Ishikawa (cell line): ENCODE measurements around the gene PLOD1.
A peak's percentile ranks its signal among the peaks of the same experiment; 100 is the strongest.

ENCODE experiments used
- CEBPB ChIP-seq: IDR thresholded peaks from 2 replicates; pipeline ENCODE4 v1.6.1; 2012
- CREB1 ChIP-seq: IDR thresholded peaks from 2 replicates; pipeline ENCODE4 v1.6.1; 2012; ENCODE audit warnings: low read depth
- EGR1 ChIP-seq: IDR thresholded peaks from 2 replicates; pipeline ENCODE4 v1.6.1; 2012
- EP300 ChIP-seq: IDR thresholded peaks from 2 replicates; pipeline ENCODE4 v1.6.1; 2012; ENCODE audit warnings: borderline replicate concordance
- FOXM1 ChIP-seq: IDR thresholded peaks from 2 replicates; pipeline ENCODE4 v1.6.1; 2012; ENCODE audit warnings: low read depth, borderline replicate concordance
- MAX ChIP-seq: IDR thresholded peaks from 2 replicates; pipeline ENCODE4 v1.6.1; 2012
- NFIC ChIP-seq: IDR thresholded peaks from 2 replicates; pipeline ENCODE4 v1.6.1; 2012
- RAD21 ChIP-seq: IDR thresholded peaks from 2 replicates; pipeline ENCODE4 v1.6.1; 2012; ENCODE audit warnings: low read depth
- REST ChIP-seq: IDR thresholded peaks from 2 replicates; pipeline ENCODE4 v1.6.1; 2012; ENCODE audit warnings: low read depth, mild to moderate bottlenecking
- TAF1 ChIP-seq: IDR thresholded peaks from 2 replicates; pipeline ENCODE4 v1.6.1; 2012; ENCODE audit warnings: low read depth, mild to moderate bottlenecking
- TCF12 ChIP-seq: IDR thresholded peaks from 2 replicates; pipeline ENCODE4 v1.6.1; 2012; ENCODE audit warnings: low read depth
- TEAD4 ChIP-seq: IDR thresholded peaks from 2 replicates; pipeline ENCODE4 v1.6.1; 2012
- USF1 ChIP-seq: IDR thresholded peaks from 2 replicates; pipeline ENCODE4 v1.6.1; 2012
- YY1 ChIP-seq: IDR thresholded peaks from 2 replicates; pipeline ENCODE4 v1.6.1; 2012; ENCODE audit warnings: low read depth
- ZBTB7A ChIP-seq: IDR thresholded peaks from 2 replicates; pipeline ENCODE4 v1.6.1; 2012; ENCODE audit warnings: low read depth

The PLOD1 gene

DNA sequence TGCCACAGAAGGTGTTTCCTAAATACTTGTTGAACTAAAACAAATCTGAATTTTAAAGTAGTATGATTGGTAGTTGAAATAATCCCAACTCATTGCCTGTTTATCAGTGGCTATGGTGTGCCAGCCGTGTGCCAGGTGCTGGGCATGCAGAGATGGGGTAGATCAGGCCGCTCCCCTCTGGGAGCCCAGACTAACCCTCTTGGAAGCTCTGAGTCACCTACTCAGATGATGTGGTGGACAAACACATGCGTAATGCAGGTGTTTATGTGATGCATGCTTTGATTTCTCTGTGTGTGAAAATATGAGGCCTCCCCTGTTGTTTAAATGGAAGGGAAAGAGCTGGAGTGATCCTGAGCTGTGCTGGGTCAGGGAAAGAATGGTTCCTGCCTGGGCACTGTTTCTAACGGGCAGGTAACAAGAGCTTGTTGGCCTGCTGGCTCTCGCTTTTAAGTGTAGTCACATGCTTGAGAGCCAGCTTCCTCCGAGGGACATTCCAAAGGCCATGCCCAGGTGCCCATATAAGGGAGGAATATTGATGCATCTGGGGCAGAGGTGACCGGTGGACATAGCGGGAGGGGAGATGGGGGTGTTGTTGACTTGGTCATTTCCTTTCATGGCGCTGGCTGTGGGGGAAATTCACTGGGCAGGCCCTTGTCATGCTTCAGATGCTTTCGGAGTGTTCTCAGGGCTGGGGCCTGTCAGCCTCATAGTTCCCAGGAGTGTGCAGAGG, 56.0 kb downstream of the PLOD1 start:
- 0 out of 2 replicates have a peak, but pooled peaks have one; percentile 13 for TF ChIP-seq EP300
- TF ChIP-seq NFIC: no peak
- TF ChIP-seq MAX: peak; percentile 37; the same call in 1 of the 2 replicates
- TF ChIP-seq TCF12: 0 out of 2 replicates have a peak, but pooled peaks have one; percentile 25

DNA sequence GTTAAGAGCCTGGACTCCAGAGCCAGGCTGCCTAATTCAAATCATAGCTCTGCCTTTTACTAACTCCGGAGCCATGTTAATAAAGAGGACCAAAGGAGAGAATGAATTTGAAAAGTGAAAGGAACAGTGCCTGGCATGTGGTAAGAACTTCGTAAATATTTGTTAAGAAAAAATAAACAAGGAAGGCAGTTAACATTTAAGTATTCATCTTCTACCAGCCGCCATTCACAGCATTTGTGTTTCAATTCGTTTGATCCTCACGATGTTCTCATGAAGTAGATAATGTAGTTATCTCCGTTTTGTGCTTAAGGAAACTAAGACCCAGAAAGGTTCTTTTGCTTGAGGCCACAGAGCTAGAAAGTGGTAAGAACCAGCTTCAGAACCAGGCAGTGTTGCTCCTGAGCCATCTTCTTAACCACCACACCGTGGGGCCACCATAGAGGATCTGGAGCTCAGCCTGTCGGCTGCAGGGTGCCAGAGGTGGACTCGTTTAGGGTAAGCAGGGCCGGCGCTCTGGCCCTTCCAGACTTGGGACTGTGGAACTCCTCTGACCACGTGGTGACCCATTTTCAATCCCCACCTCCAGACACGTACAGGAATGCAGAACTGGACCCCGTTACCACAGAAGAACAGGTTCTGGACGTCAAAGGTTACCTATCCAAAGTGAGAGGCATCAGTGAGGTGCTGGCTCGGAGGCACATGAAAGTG, 57.6 kb downstream of the PLOD1 start:
- TF ChIP-seq CREB1: no peak
- TF ChIP-seq MAX: no peak
- no peak for TF ChIP-seq CEBPB
- no peak for TF ChIP-seq YY1
- TF ChIP-seq ZBTB7A: no peak
- no peak for TF ChIP-seq TAF1
- no peak for TF ChIP-seq EGR1
- no peak for TF ChIP-seq USF1
- TF ChIP-seq TEAD4: no peak
- TF ChIP-seq RAD21: no peak
- TF ChIP-seq EP300: no peak

DNA sequence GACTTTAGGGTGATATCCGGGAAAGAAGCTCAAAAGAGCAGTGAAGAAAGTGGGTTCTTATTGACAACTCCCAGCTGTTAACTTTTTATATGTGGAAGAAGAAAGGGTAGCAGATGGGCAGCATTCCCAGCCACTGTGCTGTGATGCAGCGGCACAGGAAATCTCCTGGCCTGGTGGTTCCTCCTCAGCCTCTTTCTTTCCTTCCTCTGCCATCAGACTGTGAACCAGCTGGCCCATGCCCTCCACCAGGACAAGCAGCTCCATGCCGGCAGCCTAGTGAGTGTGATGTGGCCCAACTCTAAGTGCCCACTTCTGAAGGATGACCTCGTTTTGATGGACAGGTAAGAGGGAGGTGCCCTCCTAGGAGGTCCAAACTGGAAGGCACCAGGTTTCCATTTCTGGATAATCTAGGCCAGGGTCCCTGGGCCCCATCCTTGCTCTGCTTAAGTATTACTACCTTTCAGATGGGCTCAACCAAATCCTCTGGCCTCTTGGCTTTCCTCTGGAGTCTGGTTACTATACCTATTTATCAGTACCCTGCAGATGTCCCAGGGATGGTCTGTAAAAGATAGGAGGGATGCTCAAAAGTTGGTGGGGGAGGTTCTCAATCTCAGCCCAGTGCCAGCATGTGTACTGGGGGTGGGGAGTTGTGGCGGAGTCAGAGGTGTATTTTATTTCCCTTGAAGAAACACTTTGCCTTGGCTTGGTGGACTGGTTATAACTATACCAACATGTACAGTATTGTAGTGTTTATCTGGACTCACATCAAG, 62.7 kb downstream of the PLOD1 start:
- TF ChIP-seq ZBTB7A: no peak
- no peak for TF ChIP-seq TEAD4
- TF ChIP-seq CEBPB: no peak
- no peak for TF ChIP-seq EP300
- no peak for TF ChIP-seq FOXM1
- TF ChIP-seq YY1: no peak
- TF ChIP-seq NFIC: no peak
- TF ChIP-seq TAF1: no peak
- no peak for TF ChIP-seq REST
- TF ChIP-seq CREB1: no peak
- TF ChIP-seq TCF12: no peak
- TF ChIP-seq USF1: no peak
- no peak for TF ChIP-seq EGR1
- TF ChIP-seq MAX: no peak
- TF ChIP-seq RAD21: no peak

DNA sequence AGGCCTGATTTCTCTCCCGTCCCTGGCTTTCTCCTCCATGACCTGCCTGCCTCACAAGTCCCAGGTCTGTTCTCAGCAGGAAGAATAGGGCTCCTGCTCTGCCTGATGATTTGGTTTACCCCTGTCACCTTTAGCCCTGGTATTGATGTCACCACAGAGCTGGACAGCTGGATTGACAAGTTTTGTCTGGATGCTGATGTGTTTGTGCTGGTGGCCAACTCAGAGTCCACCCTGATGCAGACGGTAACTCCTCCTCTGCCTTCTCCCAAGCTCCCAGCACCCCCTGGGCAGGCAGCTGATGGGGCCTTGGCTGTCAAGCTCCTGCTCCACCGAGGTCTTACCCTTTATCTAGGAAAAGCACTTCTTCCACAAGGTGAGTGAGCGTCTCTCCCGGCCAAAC, 64.1 kb downstream of the PLOD1 start:
- TF ChIP-seq EP300: no peak
- TF ChIP-seq FOXM1: no peak
- TF ChIP-seq REST: no peak
- TF ChIP-seq TEAD4: no peak
- no peak for TF ChIP-seq TAF1
- no peak for TF ChIP-seq YY1
- no peak for TF ChIP-seq CREB1
- no peak for TF ChIP-seq MAX
- no peak for TF ChIP-seq ZBTB7A
- no peak for TF ChIP-seq EGR1
- no peak for TF ChIP-seq CEBPB

- no peak for TF ChIP-seq MAX
- TF ChIP-seq TCF12: no peak
- TF ChIP-seq CEBPB: no peak
- TF ChIP-seq FOXM1: no peak
- TF ChIP-seq TEAD4: no peak
- TF ChIP-seq REST: no peak
- TF ChIP-seq ZBTB7A: no peak
- no peak for TF ChIP-seq RAD21
- no peak for TF ChIP-seq NFIC
- no peak for TF ChIP-seq TAF1
- no peak for TF ChIP-seq USF1
- TF ChIP-seq YY1: no peak
- TF ChIP-seq EP300: no peak
- no peak for TF ChIP-seq EGR1
- TF ChIP-seq CREB1: no peak
Measured at GRCh38 chr1:11999236-11999635, 64.7 kb downstream of the PLOD1 start.
